H1 (cell line): ENCODE measurements around the gene DTD1. TPM values are rescaled to one million over a fixed set of nuclear protein-coding genes. Genes with fewer than 3 reads are reported as not detected.

Experiments
- CTCF ChIA-PET: fragments of 300-600 bp; sonication (Branson Sonifier 250); formaldehyde crosslinking; loops from one replicate; lab custom pipeline; 2021; ENCODE audit not compliant: partially characterized antibody; lab: Charles Lee
- POLR2A ChIA-PET: fragments of 300-600 bp; sonication (Branson Sonifier 250); formaldehyde crosslinking; loops from one replicate; lab custom pipeline; 2021; ENCODE audit warnings: inconsistent platforms; ENCODE audit not compliant: partially characterized antibody; lab: Charles Lee
- DNase-seq, 2 experiments: peaks; one replicate each; pipeline versions ENCODE4 v3.0.0 to v3.0.0-alpha.2; 2010 to 2022; ENCODE audit warnings: low spot score in 2 of 2, low read depth in 1 of 2, mixed read lengths in 1 of 2
- FAIRE-seq: peaks from 2 replicates; lab custom pipeline; 2011; peaks lifted over from hg19 to GRCh38; lab: Jason Lieb, UNC
- H2AFZ ChIP-seq: 2 replicates; pipeline ENCODE4 v1.8.1; 2012; ENCODE audit warnings: low read length, inconsistent platforms
- H2AK5ac ChIP-seq: 2 replicates; pipeline ENCODE4 v1.6.1; 2013; ENCODE audit warnings: low read depth, low read length
- H2BK120ac ChIP-seq: replicated peaks from 2 replicates; pipeline ENCODE3; 2013; ENCODE audit warnings: low read depth, low read length, inconsistent platforms
- H2BK12ac ChIP-seq: 2 replicates; pipeline ENCODE4 v1.6.1; 2013; ENCODE audit warnings: low read depth, low read length
- H2BK15ac ChIP-seq: 2 replicates; pipeline ENCODE4 v1.6.1; 2013; ENCODE audit warnings: low read length
- H2BK20ac ChIP-seq: 2 replicates; pipeline ENCODE4 v1.6.1; 2013; ENCODE audit warnings: low read length
- H2BK5ac ChIP-seq: 2 replicates; pipeline ENCODE4 v1.6.1; 2013; ENCODE audit warnings: low read depth, low read length
- H3K14ac ChIP-seq: 2 replicates; pipeline ENCODE4 v1.6.1; 2013; ENCODE audit warnings: inconsistent platforms; ENCODE audit not compliant: insufficient read length
- H3K18ac ChIP-seq: 2 replicates; pipeline ENCODE4 v1.6.1; 2013; ENCODE audit warnings: low read length; ENCODE audit errors: extremely low read depth
- H3K23ac ChIP-seq: 2 replicates; pipeline ENCODE4 v1.6.1; 2013; ENCODE audit warnings: inconsistent platforms; ENCODE audit not compliant: insufficient read length
- H3K23me2 ChIP-seq: 2 replicates; pipeline ENCODE4 v1.6.1; 2013; ENCODE audit warnings: low read depth, low read length
- H3K27ac ChIP-seq: 2 replicates; pipeline ENCODE4 v1.6.1; 2011; ENCODE audit warnings: low read depth, low read length, inconsistent platforms
- H3K27me3 ChIP-seq, 4 experiments: replicated peaks in 1 of 4; 1 replicate in 1 of 4; 2 replicates in 3 of 4; pipeline versions ENCODE4 v1.6.1 to v1.8.1; 2011 to 2013; ENCODE audit warnings: low read length in 3 of 4, mild to moderate bottlenecking in 3 of 4, inconsistent platforms in 2 of 4, mixed read lengths in 2 of 4, moderate library complexity in 1 of 4; ENCODE audit not compliant: control insufficient read depth in 3 of 4, insufficient read depth in 3 of 4; ENCODE audit errors: extremely low read depth in 1 of 4
- H3K36me3 ChIP-seq, 4 experiments: 2 replicates each; pipeline versions ENCODE4 v1.6.1 to v1.8.1; 2011 to 2013; ENCODE audit warnings: mild to moderate bottlenecking in 4 of 4, low read length in 3 of 4, moderate library complexity in 2 of 4, control low read depth in 1 of 4, inconsistent platforms in 1 of 4; ENCODE audit not compliant: insufficient read depth in 4 of 4, control insufficient read depth in 2 of 4
- H3K4ac ChIP-seq: replicated peaks from 2 replicates; pipeline ENCODE3; 2013; ENCODE audit warnings: low read length, low read depth, mixed read lengths, inconsistent platforms; ENCODE audit not compliant: insufficient read length
- H3K4me1 ChIP-seq, 4 experiments: replicated peaks in 1 of 4; 1 replicate in 1 of 4; 2 replicates in 3 of 4; pipeline versions ENCODE4 v1.6.1 to v1.8.1; 2011 to 2013; ENCODE audit warnings: low read length in 3 of 4, inconsistent platforms in 2 of 4, mixed read lengths in 1 of 4; ENCODE audit not compliant: insufficient read depth in 4 of 4, control insufficient read depth in 3 of 4
- H3K4me2 ChIP-seq, 2 experiments: 2 replicates each; pipeline versions ENCODE4 v1.6.1 to v1.8.1; 2011 to 2013; ENCODE audit warnings: low read depth in 2 of 2, low read length in 2 of 2, control low read depth in 1 of 2, inconsistent platforms in 1 of 2, mild to moderate bottlenecking in 1 of 2; ENCODE audit not compliant: insufficient read depth in 1 of 2
- H3K4me3 ChIP-seq, 4 experiments: fragments of 200-600, 300-600 bp in 1 of 4; sonication (generic), shearing (Covaris generic), sonication (Bioruptor Twin) in 1 of 4; 2 replicates each; pipeline versions ENCODE4 v1.5.1 to v1.8.1; 2011 to 2016; ENCODE audit warnings: low read length in 4 of 4, low read depth in 3 of 4, control low read depth in 2 of 4, inconsistent platforms in 2 of 4, mild to moderate bottlenecking in 2 of 4, mixed read lengths in 1 of 4, moderate library complexity in 1 of 4; ENCODE audit not compliant: insufficient read depth in 2 of 4; ENCODE audit errors: extremely low read depth in 1 of 4
- H3K56ac ChIP-seq: replicated peaks from 2 replicates; pipeline ENCODE3; 2013; ENCODE audit warnings: low read depth, mild to moderate bottlenecking, mixed read lengths, low read length, inconsistent platforms; ENCODE audit not compliant: insufficient read length
- H3K79me1 ChIP-seq: 2 replicates; pipeline ENCODE4 v1.6.1; 2013; ENCODE audit warnings: low read depth, low read length, control low read depth
- H3K79me2 ChIP-seq, 2 experiments: 2 replicates each; pipeline versions ENCODE4 v1.6.1 to v1.8.1; 2012 to 2013; ENCODE audit warnings: low read length in 2 of 2, mild to moderate bottlenecking in 2 of 2, inconsistent platforms in 1 of 2; ENCODE audit not compliant: insufficient read depth in 2 of 2, control insufficient read depth in 1 of 2
- H3K9ac ChIP-seq, 4 experiments: replicated peaks in 1 of 4; 1 replicate in 1 of 4; 2 replicates in 3 of 4; pipeline versions ENCODE4 v1.6.1 to v1.8.1; 2011 to 2013; ENCODE audit warnings: low read depth in 3 of 4, low read length in 3 of 4, control low read depth in 2 of 4, mild to moderate bottlenecking in 2 of 4, moderate library complexity in 2 of 4, inconsistent platforms in 1 of 4; ENCODE audit errors: extremely low read depth in 1 of 4
- H3K9me3 ChIP-seq, 2 experiments: 2 replicates each; pipeline versions ENCODE4 v1.6.1 to v1.8.1; 2012 to 2013; ENCODE audit warnings: mild to moderate bottlenecking in 2 of 2, moderate library complexity in 2 of 2, control low read depth in 1 of 2, inconsistent platforms in 1 of 2, low read depth in 1 of 2, low read length in 1 of 2, mixed read lengths in 1 of 2; ENCODE audit not compliant: insufficient read depth in 2 of 2
- H4K20me1 ChIP-seq, 2 experiments: replicated peaks in 1 of 2; 2 replicates each; pipeline versions ENCODE3 to v1.8.1; 2011 to 2013; ENCODE audit warnings: inconsistent platforms in 2 of 2, low read length in 2 of 2, mild to moderate bottlenecking in 1 of 2; ENCODE audit not compliant: insufficient read depth in 2 of 2, control insufficient read depth in 1 of 2
- H4K5ac ChIP-seq: 2 replicates; pipeline ENCODE4 v1.6.1; 2013; ENCODE audit warnings: low read length, low read depth, mixed read lengths, inconsistent platforms; ENCODE audit not compliant: insufficient read length
- H4K8ac ChIP-seq: 2 replicates; pipeline ENCODE4 v1.8.0; 2013; ENCODE audit warnings: mild to moderate bottlenecking, moderate library complexity, low read length, inconsistent platforms; ENCODE audit not compliant: insufficient read depth; ENCODE audit errors: extremely low read depth
- H4K91ac ChIP-seq: replicated peaks from 2 replicates; pipeline ENCODE3; 2013; ENCODE audit warnings: low read length, mixed read lengths, inconsistent platforms; ENCODE audit not compliant: insufficient read length
- BACH1 ChIP-seq: IDR thresholded peaks from 2 replicates; pipeline ENCODE4 v1.6.1; 2012; ENCODE audit warnings: low read length, improper control_type of control experiment
- EP300 ChIP-seq, 2 experiments: IDR thresholded peaks; 1 replicate in 1 of 2; 2 replicates in 1 of 2; pipeline ENCODE4 v1.6.1; 2011 to 2012; ENCODE audit warnings: low read depth in 2 of 2, low read length in 2 of 2, mild to moderate bottlenecking in 2 of 2, borderline replicate concordance in 1 of 2, inconsistent platforms in 1 of 2, moderate library complexity in 1 of 2
- KDM5A ChIP-seq: fragments of 200-600 bp; IDR thresholded peaks from 2 replicates; pipeline ENCODE4 v1.7.1; 2012; ENCODE audit warnings: mild to moderate bottlenecking, low read length, inconsistent platforms, mixed read lengths
- TAF1 ChIP-seq: IDR thresholded peaks from 2 replicates; pipeline ENCODE4 v1.6.1; 2011; ENCODE audit warnings: mild to moderate bottlenecking, low read depth, low read length
- TCF12 ChIP-seq: IDR thresholded peaks from 2 replicates; pipeline ENCODE4 v1.6.1; 2011; ENCODE audit warnings: low read depth, mild to moderate bottlenecking, low read length
- WGBS, 2 experiments: shearing (Covaris generic) in 1 of 2; methylation state at CpG; one replicate each; pipeline versions ENCODE4 v1.1.6 to v1.1.7; 2013 to 2015; ENCODE audit warnings: low lambda C conversion rate in 2 of 2, mixed read lengths in 2 of 2, inconsistent platforms in 1 of 2, low coverage in 1 of 2, missing lambda C conversion rate in 1 of 2; ENCODE audit not compliant: insufficient replicate concordance in 2 of 2, insufficient coverage in 1 of 2, insufficient read length in 1 of 2; ENCODE audit errors: extremely low coverage in 1 of 2, missing lambda C conversion rate in 1 of 2; 5-methylcytosine and 5-hydroxymethylcytosine counted together
- polyA plus RNA-seq, 7 experiments: library from polyadenylated mRNA; depleted of rRNA in 3 of 7; stranded (reverse) in 5 of 7; unstranded in 2 of 7; fragments of >200 nt in 5 of 7; fragments of 200-250 nt in 2 of 7; gene quantifications; 1 replicate in 5 of 7; 2 replicates in 1 of 7; 4 replicates in 1 of 7; pipeline versions ENCODE4 v1.2.1 to v1.2.3, GENCODE V29; 2011 to 2013; ENCODE audit warnings: missing spikeins in 2 of 7, mixed read lengths in 2 of 7
- total RNA-seq: library from RNA; stranded (reverse); fragmentation: NEBNext Ultra II Directional; extraction: Animal tissue kit (Norgen Biotek cat#: 25700); gene quantifications from 2 replicates; pipeline ENCODE4 v1.2.1, GENCODE V29; 2021

DTD1 gene
- total and polyA plus RNA-seq, 2 of the 8 experiments (the other 6 are each of a cell fraction or from before 2014, with no cell fraction given): 49.7 to 66.6 TPM

- no peak overlapping the region for H2AFZ ChIP-seq
- no peak for DNase-seq
- H3K56ac ChIP-seq: no peak overlapping the region
- H2BK12ac ChIP-seq: no peak overlapping the region
- no peaks in the 10 kb centered on the region for H3K23me2 ChIP-seq
- H3K27ac ChIP-seq: no peak overlapping the region
- 90% methylated on average over 6 of the region's 6 CpGs; no CpG with 5 or more reads in 1 of the 2 experiments for WGBS, 2 experiments
- H3K4me3 ChIP-seq: no peak overlapping the region
- no peak overlapping the region for H2BK15ac ChIP-seq
- no peak overlapping the region for H2BK120ac ChIP-seq
- H3K4ac ChIP-seq: no peak overlapping the region
- no peak overlapping the region for H3K9ac ChIP-seq
- H3K27me3 ChIP-seq: no peaks in the 10 kb centered on the region
- peaks cover 0 to 3% (median 0%) of the 10 kb centered on the region in 4 experiments; a peak in 1 of 7 replicates for H3K4me1 ChIP-seq
- TF ChIP-seq EP300 (IDR thresholded peaks at IDR 0.05; ENCODE audit: borderline replicate concordance in 1 of 2, low read depth in 2 of 2, low read length in 2 of 2) (no peak), TCF12 (no peak), KDM5A (no peak), BACH1 (no peak), TAF1 (no peak)
- CTCF ChIA-PET: interaction anchor here (1.6 to 2.0 kb wide), 3 partner anchors 20 to 66 kb away, joined by 3 to 6 read pairs (median 3); no protein-coding TSS in a partner anchor
- H2AK5ac ChIP-seq: no peak overlapping the region
- peaks cover 0 to 2% of the 10 kb centered on the region in 2 experiments for H4K20me1 ChIP-seq
- H2BK5ac ChIP-seq: no peak overlapping the region
- no peak overlapping the region for H2BK20ac ChIP-seq
- no peak overlapping the region for H4K5ac ChIP-seq
- no peaks in the 10 kb centered on the region for H3K79me2 ChIP-seq
- H3K9me3 ChIP-seq: no peaks in the 10 kb centered on the region
- no peak overlapping the region for H4K8ac ChIP-seq
- POLR2A ChIA-PET: interaction anchor here (0.8 to 1.6 kb wide), 2 partner anchors 9 to 15 kb away, joined by 3 read pairs; no protein-coding TSS in a partner anchor
- H4K91ac ChIP-seq: no peak overlapping the region
- no peak overlapping the region for H3K4me2 ChIP-seq
- H3K18ac ChIP-seq: no peak overlapping the region
- H3K23ac ChIP-seq: no peak overlapping the region
- FAIRE-seq: no peak
- no peaks in the 10 kb centered on the region for H3K36me3 ChIP-seq
- peaks cover 3% of the 10 kb centered on the region; the same call in 1 of the 2 replicates for H3K79me1 ChIP-seq
- H3K14ac ChIP-seq: no peak overlapping the region
Measured at GRCh38 chr20:18694071-18694470, 106.2 kb downstream of the DTD1 start.
